SK-N-SH (cell line): Measurements from ENCODE around the gene FBXO36. TPM values are rescaled to one million over a fixed set of nuclear protein-coding genes. Genes with fewer than 3 reads are reported as not detected.

ENCODE experiments used
- CTCF ChIA-PET: fragments of 300-600, 350-600 bp; formaldehyde crosslinking; extraction: SDS; loops from one replicate; lab custom pipeline; 2021; lab: Yijun Ruan, JAX
- POLR2A ChIA-PET: fragments of 350-600 bp; sonication (Branson Sonifier 250); formaldehyde crosslinking; extraction: SDS; loops from one replicate; lab custom pipeline; 2020; ENCODE audit warnings: antibody characterized with exemption, inconsistent platforms; lab: Yijun Ruan, JAX
- DNase-seq: peaks from one replicate; pipeline ENCODE4 v3.0.0; 2012
- H2AFZ ChIP-seq: fragments of 200-600 bp; sonication (generic); 2 replicates; pipeline ENCODE4 v1.8.1; 2016; ENCODE audit warnings: antibody characterized with exemption, mild to moderate bottlenecking, low read depth
- H3F3A ChIP-seq: fragments of 200-600 bp; sonication (generic); replicated peaks from 2 replicates; pipeline ENCODE3; 2016; ENCODE audit warnings: antibody characterized with exemption, mild to moderate bottlenecking; ENCODE audit not compliant: insufficient read depth
- H3K27ac ChIP-seq, 2 experiments: fragments of 200-500 bp in 1 of 2; fragments of 200-600 bp in 1 of 2; sonication (Bioruptor generic) in 1 of 2; sonication (generic), shearing (Covaris generic) in 1 of 2; 2 replicates each; pipeline versions ENCODE4 v1.5.1 to v1.6.1; 2014 to 2016; ENCODE audit warnings: low read depth in 2 of 2, inconsistent platforms in 1 of 2, low read length in 1 of 2, mild to moderate bottlenecking in 1 of 2, mixed read lengths in 1 of 2
- H3K27me3 ChIP-seq: fragments of 200-600 bp; sonication (generic), shearing (Covaris generic); 2 replicates; pipeline ENCODE4 v1.6.1; 2016; ENCODE audit warnings: mixed run types; ENCODE audit not compliant: insufficient read depth
- H3K36me3 ChIP-seq, 2 experiments: fragments of 200-500 bp in 1 of 2; fragments of 200-600 bp in 1 of 2; sonication (Bioruptor generic) in 1 of 2; sonication (generic) in 1 of 2; replicated peaks in 1 of 2; 2 replicates each; pipeline versions ENCODE3 to v1.5.1; 2014 to 2016; ENCODE audit warnings: low read length in 1 of 2, mild to moderate bottlenecking in 1 of 2; ENCODE audit not compliant: insufficient read depth in 2 of 2, control insufficient read depth in 1 of 2
- H3K4me1 ChIP-seq, 2 experiments: fragments of 200-500 bp in 1 of 2; fragments of 200-600 bp in 1 of 2; sonication (Bioruptor generic) in 1 of 2; sonication (generic), shearing (Covaris generic) in 1 of 2; 2 replicates each; pipeline versions ENCODE4 v1.5.1 to v1.6.1; 2014 to 2016; ENCODE audit warnings: low read depth in 1 of 2, low read length in 1 of 2, mixed run types in 1 of 2; ENCODE audit not compliant: insufficient read depth in 2 of 2, control insufficient read depth in 1 of 2
- H3K4me2 ChIP-seq: fragments of 200-600 bp; sonication (generic), shearing (Covaris generic); 2 replicates; pipeline ENCODE4 v1.6.1; 2017; ENCODE audit warnings: mixed run types
- H3K4me3 ChIP-seq, 2 experiments: fragments of 200-500 bp in 1 of 2; fragments of 200-600 bp in 1 of 2; sonication (Bioruptor generic) in 1 of 2; sonication (generic), shearing (Covaris generic) in 1 of 2; 2 replicates each; pipeline versions ENCODE4 v1.5.1 to v1.8.1; 2014 to 2016; ENCODE audit warnings: low read depth in 2 of 2, inconsistent platforms in 1 of 2, low read length in 1 of 2, mild to moderate bottlenecking in 1 of 2, mixed read lengths in 1 of 2, moderate library complexity in 1 of 2
- H3K79me2 ChIP-seq: fragments of 200-600 bp; sonication (generic); 2 replicates; pipeline ENCODE4 v1.8.1; 2017; ENCODE audit warnings: mild to moderate bottlenecking; ENCODE audit not compliant: insufficient read depth
- H3K9ac ChIP-seq: fragments of 200-600 bp; sonication (generic); 2 replicates; pipeline ENCODE4 v1.6.1; 2017; ENCODE audit warnings: mixed run types
- H3K9me2 ChIP-seq: fragments of 200-600 bp; sonication (generic); 2 replicates; pipeline ENCODE4 v1.6.1; 2017; ENCODE audit warnings: mixed run types
- H3K9me3 ChIP-seq: fragments of 200-600 bp; sonication (generic); 2 replicates; pipeline ENCODE4 v1.6.1; 2017; ENCODE audit warnings: mixed run types, mild to moderate bottlenecking, moderate library complexity
- H4K20me1 ChIP-seq: fragments of 200-600 bp; sonication (generic); 2 replicates; pipeline ENCODE4 v1.6.1; 2017; ENCODE audit warnings: mild to moderate bottlenecking, mixed run types; ENCODE audit not compliant: insufficient read depth
- CHD2 ChIP-seq: fragments of 150-350 bp; IDR thresholded peaks from 2 replicates; pipeline ENCODE4 v1.6.1; 2018; ENCODE audit warnings: low read length; ENCODE audit not compliant: partially characterized antibody
- ELF1 ChIP-seq: IDR thresholded peaks from 2 replicates; pipeline ENCODE4 v1.4.0; 2012
- EP300 ChIP-seq, 2 experiments: IDR thresholded peaks; 2 replicates each; pipeline versions ENCODE4 v1.4.0 to v1.6.1; 2012; ENCODE audit warnings: borderline replicate concordance in 1 of 2, low read depth in 1 of 2, low read length in 1 of 2
- FOXM1 ChIP-seq: IDR thresholded peaks from 2 replicates; pipeline ENCODE4 v1.4.0; 2012; ENCODE audit warnings: low read depth, mild to moderate bottlenecking
- JUND ChIP-seq: IDR thresholded peaks from 2 replicates; pipeline ENCODE4 v1.4.0; 2012
- MEF2A ChIP-seq: IDR thresholded peaks from 2 replicates; pipeline ENCODE4 v1.4.0; 2012; ENCODE audit warnings: low read depth, borderline replicate concordance
- MXI1 ChIP-seq: IDR thresholded peaks from 2 replicates; pipeline ENCODE4 v1.6.1; 2012; ENCODE audit warnings: mild to moderate bottlenecking, low read depth, low read length, improper control_type of control experiment
- NFIC ChIP-seq: IDR thresholded peaks from 2 replicates; pipeline ENCODE4 v1.4.0; 2012; ENCODE audit warnings: borderline replicate concordance
- NRF1 ChIP-seq: IDR thresholded peaks from 2 replicates; pipeline ENCODE4 v1.6.1; 2012; ENCODE audit warnings: low read depth, mild to moderate bottlenecking, low read length
- RAD21 ChIP-seq: IDR thresholded peaks from 2 replicates; pipeline ENCODE4 v1.6.1; 2012; ENCODE audit warnings: mild to moderate bottlenecking, low read length
- RFX5 ChIP-seq: IDR thresholded peaks from 2 replicates; pipeline ENCODE4 v1.6.1; 2012; ENCODE audit warnings: mild to moderate bottlenecking, improper control_type of control experiment, low read length
- TCF12 ChIP-seq: IDR thresholded peaks from 2 replicates; pipeline ENCODE4 v1.4.0; 2012
- TEAD4 ChIP-seq: IDR thresholded peaks from 2 replicates; pipeline ENCODE4 v1.4.0; 2012; ENCODE audit warnings: mild to moderate bottlenecking, borderline replicate concordance; ENCODE audit not compliant: insufficient read depth
- YY1 ChIP-seq: IDR thresholded peaks from 2 replicates; pipeline ENCODE4 v1.4.0; 2012; ENCODE audit warnings: low read depth, mild to moderate bottlenecking
- WGBS: methylation state at CpG from one replicate; pipeline ENCODE4 v1.1.6; 2017; ENCODE audit warnings: low lambda C conversion rate; 5-methylcytosine and 5-hydroxymethylcytosine counted together
- polyA plus RNA-seq, 3 experiments: library from polyadenylated mRNA; depleted of rRNA; stranded (reverse); fragments of >200 nt; gene quantifications; 2 replicates each; pipeline ENCODE4 v1.2.3, GENCODE V29; 2012
- TF ChIP-seq, protein P1 (sequence below): IDR thresholded peaks from 2 replicates; pipeline ENCODE4 v1.6.1; 2012; ENCODE audit warnings: mild to moderate bottlenecking, low read depth, low read length, moderate library complexity
- TF ChIP-seq, protein P2 (sequence below): IDR thresholded peaks from 2 replicates; pipeline ENCODE4; 2012
- TF ChIP-seq, protein P3 (sequence below): IDR thresholded peaks from 2 replicates; pipeline ENCODE4 v1.4.0; 2012; ENCODE audit warnings: low read depth, borderline replicate concordance

FBXO36 gene
- polyA plus RNA-seq, 1 of the 3 experiments (the other 2 are of a cell fraction): 3.9 TPM

DNA sequence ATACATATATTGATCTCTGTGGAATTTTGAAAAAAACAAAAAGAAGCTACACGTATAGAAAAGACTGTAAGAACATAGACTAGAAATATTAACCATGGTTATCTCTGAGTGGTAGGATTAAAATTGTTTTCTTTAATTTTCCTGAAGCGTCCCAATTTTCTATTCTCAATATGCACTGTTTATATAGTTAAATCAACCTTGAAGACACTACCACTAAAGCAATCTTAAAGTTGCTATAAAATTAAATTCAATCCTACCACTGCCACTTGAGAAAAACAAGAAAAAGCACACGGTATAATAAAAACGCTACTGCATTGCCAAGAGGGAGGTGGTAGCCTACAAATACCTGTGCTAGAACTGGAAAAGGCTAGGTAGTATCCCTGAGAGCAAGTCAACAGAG lies 47.7 kb upstream of the FBXO36 start (continued):
- TF ChIP-seq FOXM1 (no peak), NRF1 (no peak), MEF2A (no peak), TEAD4 (no peak)
- TF ChIP-seq, protein P1, sequence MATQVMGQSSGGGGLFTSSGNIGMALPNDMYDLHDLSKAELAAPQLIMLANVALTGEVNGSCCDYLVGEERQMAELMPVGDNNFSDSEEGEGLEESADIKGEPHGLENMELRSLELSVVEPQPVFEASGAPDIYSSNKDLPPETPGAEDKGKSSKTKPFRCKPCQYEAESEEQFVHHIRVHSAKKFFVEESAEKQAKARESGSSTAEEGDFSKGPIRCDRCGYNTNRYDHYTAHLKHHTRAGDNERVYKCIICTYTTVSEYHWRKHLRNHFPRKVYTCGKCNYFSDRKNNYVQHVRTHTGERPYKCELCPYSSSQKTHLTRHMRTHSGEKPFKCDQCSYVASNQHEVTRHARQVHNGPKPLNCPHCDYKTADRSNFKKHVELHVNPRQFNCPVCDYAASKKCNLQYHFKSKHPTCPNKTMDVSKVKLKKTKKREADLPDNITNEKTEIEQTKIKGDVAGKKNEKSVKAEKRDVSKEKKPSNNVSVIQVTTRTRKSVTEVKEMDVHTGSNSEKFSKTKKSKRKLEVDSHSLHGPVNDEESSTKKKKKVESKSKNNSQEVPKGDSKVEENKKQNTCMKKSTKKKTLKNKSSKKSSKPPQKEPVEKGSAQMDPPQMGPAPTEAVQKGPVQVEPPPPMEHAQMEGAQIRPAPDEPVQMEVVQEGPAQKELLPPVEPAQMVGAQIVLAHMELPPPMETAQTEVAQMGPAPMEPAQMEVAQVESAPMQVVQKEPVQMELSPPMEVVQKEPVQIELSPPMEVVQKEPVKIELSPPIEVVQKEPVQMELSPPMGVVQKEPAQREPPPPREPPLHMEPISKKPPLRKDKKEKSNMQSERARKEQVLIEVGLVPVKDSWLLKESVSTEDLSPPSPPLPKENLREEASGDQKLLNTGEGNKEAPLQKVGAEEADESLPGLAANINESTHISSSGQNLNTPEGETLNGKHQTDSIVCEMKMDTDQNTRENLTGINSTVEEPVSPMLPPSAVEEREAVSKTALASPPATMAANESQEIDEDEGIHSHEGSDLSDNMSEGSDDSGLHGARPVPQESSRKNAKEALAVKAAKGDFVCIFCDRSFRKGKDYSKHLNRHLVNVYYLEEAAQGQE: no peak

DNA sequence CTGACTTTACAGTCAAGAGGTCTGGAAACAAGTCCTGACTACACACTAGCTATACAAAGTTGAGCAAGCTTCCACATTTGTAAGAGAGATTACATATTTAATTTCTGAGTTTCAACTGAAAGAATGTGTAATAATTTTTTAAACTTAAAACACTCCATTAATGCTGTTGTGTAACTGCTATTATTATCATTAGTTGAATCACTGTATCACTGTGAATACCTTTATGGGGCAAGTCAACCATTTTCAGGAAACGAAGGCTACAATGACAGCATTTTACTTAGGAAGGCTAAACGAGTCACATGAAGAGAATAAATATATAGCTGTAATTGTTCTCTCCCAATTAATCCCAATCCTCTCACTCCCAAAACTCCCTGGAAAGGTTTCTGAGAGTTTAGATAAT lies 46.8 kb upstream of the FBXO36 start:
- Histone ChIP-seq H3K27me3 (no peaks in the 10 kb centered on the region), H3K79me2 (peaks cover 98% of the 10 kb centered on the region), H3K4me2 (no peak overlapping the region), H3K4me1 (peaks cover 0 to 4% of the 10 kb centered on the region in 2 experiments; a peak in 3 of 4 replicates), H3K36me3 (peaks cover 29 to 45% of the 10 kb centered on the region in 2 experiments), H3K9me2 (no peaks in the 10 kb centered on the region), H3K9ac (no peak overlapping the region), H2AFZ (no peak overlapping the region), H3K4me3 (no peak overlapping the region), H3F3A (no peaks in the 10 kb centered on the region), H3K27ac (no peak overlapping the region), H4K20me1 (peaks cover 36% of the 10 kb centered on the region; the same call in 1 of the 2 replicates), H3K9me3 (no peaks in the 10 kb centered on the region)
- 92% methylated on average over 2 of the region's 2 CpGs for WGBS
- CTCF ChIA-PET: interaction anchor here (2.0 kb wide), 1 partner anchor 75 kb away, joined by 6 read pairs; no protein-coding TSS in a partner anchor
- POLR2A ChIA-PET: no interaction called here
- DNase-seq: no peak
- TF ChIP-seq TEAD4: no peak
- TF ChIP-seq, protein P2, sequence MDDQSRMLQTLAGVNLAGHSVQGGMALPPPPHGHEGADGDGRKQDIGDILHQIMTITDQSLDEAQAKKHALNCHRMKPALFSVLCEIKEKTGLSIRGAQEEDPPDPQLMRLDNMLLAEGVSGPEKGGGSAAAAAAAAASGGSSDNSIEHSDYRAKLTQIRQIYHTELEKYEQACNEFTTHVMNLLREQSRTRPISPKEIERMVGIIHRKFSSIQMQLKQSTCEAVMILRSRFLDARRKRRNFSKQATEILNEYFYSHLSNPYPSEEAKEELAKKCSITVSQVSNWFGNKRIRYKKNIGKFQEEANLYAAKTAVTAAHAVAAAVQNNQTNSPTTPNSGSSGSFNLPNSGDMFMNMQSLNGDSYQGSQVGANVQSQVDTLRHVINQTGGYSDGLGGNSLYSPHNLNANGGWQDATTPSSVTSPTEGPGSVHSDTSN: no peak
- no peak for TF ChIP-seq YY1
- no peak for TF ChIP-seq EP300 (IDR thresholded peaks at IDR 0.05; ENCODE audit: borderline replicate concordance in 1 of 2, low read depth in 1 of 2, low read length in 1 of 2)
- TF ChIP-seq NFIC: no peak
- TF ChIP-seq, protein P3, sequence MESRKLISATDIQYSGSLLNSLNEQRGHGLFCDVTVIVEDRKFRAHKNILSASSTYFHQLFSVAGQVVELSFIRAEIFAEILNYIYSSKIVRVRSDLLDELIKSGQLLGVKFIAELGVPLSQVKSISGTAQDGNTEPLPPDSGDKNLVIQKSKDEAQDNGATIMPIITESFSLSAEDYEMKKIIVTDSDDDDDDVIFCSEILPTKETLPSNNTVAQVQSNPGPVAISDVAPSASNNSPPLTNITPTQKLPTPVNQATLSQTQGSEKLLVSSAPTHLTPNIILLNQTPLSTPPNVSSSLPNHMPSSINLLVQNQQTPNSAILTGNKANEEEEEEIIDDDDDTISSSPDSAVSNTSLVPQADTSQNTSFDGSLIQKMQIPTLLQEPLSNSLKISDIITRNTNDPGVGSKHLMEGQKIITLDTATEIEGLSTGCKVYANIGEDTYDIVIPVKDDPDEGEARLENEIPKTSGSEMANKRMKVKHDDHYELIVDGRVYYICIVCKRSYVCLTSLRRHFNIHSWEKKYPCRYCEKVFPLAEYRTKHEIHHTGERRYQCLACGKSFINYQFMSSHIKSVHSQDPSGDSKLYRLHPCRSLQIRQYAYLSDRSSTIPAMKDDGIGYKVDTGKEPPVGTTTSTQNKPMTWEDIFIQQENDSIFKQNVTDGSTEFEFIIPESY: no peak
- no peak for TF ChIP-seq NRF1
- no peak for TF ChIP-seq RAD21
- TF ChIP-seq JUND: no peak
- TF ChIP-seq CHD2: no peak
- TF ChIP-seq TCF12: no peak
- no peak for TF ChIP-seq MXI1
- no peak for TF ChIP-seq RFX5
- TF ChIP-seq ELF1: no peak
